Gastroesophageal sphincter (tissue), 4 donors: Measurements from ENCODE around the gene SLC17A9. TPM values are rescaled to one million over a fixed set of nuclear protein-coding genes. Genes with fewer than 3 reads are reported as not detected.

Experiments used
- ATAC-seq: fragments of 150-250 bp; one replicate; pipeline ENCODE4 v1.9.1; 2016; ENCODE audit warnings: mild to moderate bottlenecking, moderate library complexity
- H3K27ac ChIP-seq, 4 donors: fragments of 200-600 bp; sonication (generic) in 3 of 4; 1 replicate in 3 of 4; 2 replicates in 1 of 4; pipeline ENCODE4 v1.5.1; 2016 to 2019
- H3K27me3 ChIP-seq: fragments of 200-600 bp; sonication (generic); one replicate; pipeline ENCODE4 v1.5.1; 2019
- H3K36me3 ChIP-seq, 2 donors: fragments of 200-600 bp; sonication (generic); one replicate each; pipeline ENCODE4 v1.5.1; 2019; ENCODE audit warnings: control low read depth in 1 of 2
- H3K4me1 ChIP-seq, 3 donors: fragments of 200-600 bp; sonication (generic); 1 replicate in 2 of 3; 2 replicates in 1 of 3; pipeline ENCODE4 v1.5.1; 2016 to 2019; ENCODE audit warnings: control low read depth in 2 of 3
- H3K4me3 ChIP-seq, 2 donors: fragments of 200-600 bp; sonication (generic); one replicate each; pipeline ENCODE4 v1.5.1; 2019; ENCODE audit warnings: mild to moderate bottlenecking in 1 of 2, moderate library complexity in 1 of 2
- H3K9me3 ChIP-seq, 3 donors: fragments of 200-600 bp; sonication (generic); one replicate each; pipeline ENCODE4 v1.5.1; 2017 to 2019; ENCODE audit warnings: control low read depth in 2 of 3
- CTCF ChIP-seq, 4 experiments: fragments of 200-600 bp in 2 of 4; fragments of 450-650 bp in 2 of 4; sonication (generic) in 1 of 4; IDR thresholded peaks; one replicate each; pipeline ENCODE4 v1.5.1; 2017 to 2019; ENCODE audit warnings: antibody characterized with exemption in 4 of 4, mild to moderate bottlenecking in 2 of 4, moderate library complexity in 2 of 4
- EP300 ChIP-seq: sonication (generic); formaldehyde crosslinking; IDR thresholded peaks from one replicate; pipeline ENCODE4 v1.6.1; 2017; ENCODE audit warnings: antibody characterized with exemption, mild to moderate bottlenecking
- POLR2A ChIP-seq, 2 donors: fragments of 450-650 bp; IDR thresholded peaks; one replicate each; pipeline ENCODE4 v1.6.1; 2017; ENCODE audit warnings: antibody characterized with exemption in 2 of 2, mild to moderate bottlenecking in 2 of 2, moderate library complexity in 1 of 2
- POLR2AphosphoS5 ChIP-seq: sonication (generic); formaldehyde crosslinking; IDR thresholded peaks from one replicate; pipeline ENCODE4 v1.6.1; 2017; ENCODE audit warnings: antibody characterized with exemption
- WGBS, 2 donors: methylation state at CpG; one replicate each; pipeline ENCODE4 v1.1.5; 2018; ENCODE audit warnings: low coverage in 1 of 2; 5-methylcytosine and 5-hydroxymethylcytosine counted together
- total RNA-seq, 4 donors: library from RNA; depleted of rRNA; stranded (reverse); fragments of >200 nt; gene quantifications; one replicate each; pipeline ENCODE4 v1.1.0, GENCODE V29; 2016

SLC17A9 gene
- total RNA-seq, 4 donors from 2014 or later = 1.3 to 4.6 (median 2.8) TPM

- ATAC-seq = no peak
- peak overlapping the region in 1 of 2 donors; percentile 48 for H3K4me3 ChIP-seq
- no peaks in the 10 kb centered on the region for H3K9me3 ChIP-seq
- TF ChIP-seq POLR2AphosphoS5 = no peak
- no peak for TF ChIP-seq POLR2A (IDR thresholded peaks at IDR 0.05)
- TF ChIP-seq CTCF (IDR thresholded peaks at IDR 0.05) = no peak
- TF ChIP-seq EP300 = no peak
- H3K4me1 ChIP-seq = peaks cover 5 to 38% (median 29%) of the 10 kb centered on the region in 3 donors
- H3K27me3 ChIP-seq = no peaks in the 10 kb centered on the region
- peak overlapping the region in 3 of 4 donors; percentile 90 to 98 (median 93) for H3K27ac ChIP-seq
- 82% methylated on average over 3 of the region's 8 CpGs; no CpG with 5 or more reads in 1 of the 2 donors for WGBS, 2 donors
- H3K36me3 ChIP-seq = peaks cover 0 to 42% of the 10 kb centered on the region in 2 donors
Measured at GRCh38 chr20:62951896-62952372, 575 bp upstream of the SLC17A9 start.

GRCh38 chr20:62952968-62953838 is 694 bp downstream of the SLC17A9 start:
- no CpG with 5 or more reads among the region's 19 CpGs for WGBS, 2 donors
- no peak for TF ChIP-seq POLR2AphosphoS5
- TF ChIP-seq EP300 = no peak
- no peak for TF ChIP-seq POLR2A (IDR thresholded peaks at IDR 0.05)
- no peak for TF ChIP-seq CTCF (IDR thresholded peaks at IDR 0.05)
- no peak for ATAC-seq
- H3K36me3 ChIP-seq = peaks cover 0 to 33% of the 10 kb centered on the region in 2 donors
- H3K4me3 ChIP-seq = peak overlapping the region in 1 of 2 donors; percentile 48
- H3K9me3 ChIP-seq = no peaks in the 10 kb centered on the region
- H3K27me3 ChIP-seq = no peaks in the 10 kb centered on the region
- peak overlapping the region; percentile 74 to 98 (median 92) for H3K27ac ChIP-seq
- peaks cover 5 to 33% (median 29%) of the 10 kb centered on the region in 3 donors for H3K4me1 ChIP-seq

GRCh38 chr20:62953839-62954703 is 1.6 kb downstream of the SLC17A9 start:
- Histone ChIP-seq H3K27me3 (no peaks in the 10 kb centered on the region), H3K27ac (peak overlapping the region; percentile 74 to 98 (median 92)), H3K36me3 (peaks cover 0 to 29% of the 10 kb centered on the region in 2 donors), H3K4me3 (peak overlapping the region in 1 of 2 donors; percentile 48), H3K4me1 (peaks cover 5 to 33% (median 29%) of the 10 kb centered on the region in 3 donors), H3K9me3 (no peaks in the 10 kb centered on the region)
- WGBS, 2 donors = 4 to 34% methylated on average over 3 to 5 of the region's 32 CpGs
- ATAC-seq = peak; percentile 90
- peak in 1 of 2 donors; percentile 16 for TF ChIP-seq POLR2A (IDR thresholded peaks at IDR 0.05)
- TF ChIP-seq POLR2AphosphoS5 = no peak

- 87% methylated on average over 3 of the region's 23 CpGs; no CpG with 5 or more reads in 1 of the 2 donors for WGBS, 2 donors
- no peak for ATAC-seq
- H3K36me3 ChIP-seq = peaks cover 0 to 21% of the 10 kb centered on the region in 2 donors
- H3K4me3 ChIP-seq = no peak overlapping the region
- TF ChIP-seq POLR2A (IDR thresholded peaks at IDR 0.05) (no peak), EP300 (no peak), CTCF (IDR thresholded peaks at IDR 0.05) (no peak), POLR2AphosphoS5 (no peak)
- no peak overlapping the region for H3K27ac ChIP-seq
- no peaks in the 10 kb centered on the region for H3K27me3 ChIP-seq
- no peaks in the 10 kb centered on the region for H3K9me3 ChIP-seq
- peaks cover 5 to 33% (median 29%) of the 10 kb centered on the region in 3 donors for H3K4me1 ChIP-seq
Measured at GRCh38 chr20:62955519-62956386, 3.2 kb downstream of the SLC17A9 start.
